OCI-LY7 (cell line): Measurements from ENCODE around the gene ZNF747. TPM values are rescaled to one million over a fixed set of nuclear protein-coding genes. Genes with fewer than 3 reads are reported as not detected.

Source experiments
- BruUV-seq: library from RNA; stranded (reverse); fragments of 400-500 nt; replicated peaks from 2 replicates; lab custom pipeline; 2021; lab: Mats Ljungman, UMichigan
- CTCF ChIA-PET: fragments of 300-600 bp; sonication (Branson Sonifier 250); formaldehyde crosslinking; loops from one replicate; lab custom pipeline; 2022; ENCODE audit warnings: antibody characterized with exemption; ENCODE audit not compliant: unreplicated experiment; lab: Charles Lee
- POLR2A ChIA-PET: fragments of 300-600 bp; sonication (Branson Sonifier 250); formaldehyde crosslinking; loops from one replicate; lab custom pipeline; 2022; ENCODE audit warnings: antibody characterized with exemption; lab: Charles Lee
- DNase-seq: peaks from one replicate; pipeline ENCODE4 v3.0.0-alpha.2; 2015; ENCODE audit warnings: low spot score
- H2AFZ ChIP-seq: fragments of 200-600 bp; sonication (generic), shearing (Covaris generic); 2 replicates; pipeline ENCODE4 v1.6.1; 2014; ENCODE audit warnings: mild to moderate bottlenecking, antibody characterized with exemption, low read length, moderate library complexity
- H3K27ac ChIP-seq: fragments of 200-600 bp; sonication (generic); 2 replicates; pipeline ENCODE4 v1.5.1; 2014; ENCODE audit warnings: mixed run types, low read depth, mild to moderate bottlenecking, moderate library complexity, low read length, inconsistent platforms; ENCODE audit not compliant: poor library complexity, severe bottlenecking
- H3K36me3 ChIP-seq: fragments of 200-600 bp; sonication (generic); 2 replicates; pipeline ENCODE4 v1.6.1; 2014; ENCODE audit warnings: mild to moderate bottlenecking, antibody characterized with exemption, low read length, moderate library complexity, mixed read lengths; ENCODE audit not compliant: insufficient read depth
- H3K4me1 ChIP-seq: fragments of 200-600 bp; sonication (generic); 2 replicates; pipeline ENCODE4 v1.5.1; 2014; ENCODE audit warnings: mild to moderate bottlenecking, low read length; ENCODE audit not compliant: insufficient read depth, poor library complexity, severe bottlenecking
- H3K4me2 ChIP-seq: fragments of 200-600 bp; sonication (generic); 2 replicates; pipeline ENCODE4 v1.6.1; 2014; ENCODE audit warnings: mild to moderate bottlenecking, low read length
- H3K4me3 ChIP-seq: fragments of 200-600 bp; sonication (generic); 2 replicates; pipeline ENCODE4 v1.5.1; 2014; ENCODE audit warnings: mild to moderate bottlenecking, low read depth, low read length; ENCODE audit not compliant: poor library complexity, severe bottlenecking
- H3K79me2 ChIP-seq: fragments of 200-600 bp; sonication (generic); 2 replicates; pipeline ENCODE4 v1.6.1; 2016; ENCODE audit warnings: low read depth, mild to moderate bottlenecking, low read length, moderate library complexity, mixed read lengths; ENCODE audit not compliant: insufficient read depth
- H3K9me2 ChIP-seq: fragments of 200-600 bp; sonication (generic); 2 replicates; pipeline ENCODE4 v1.6.1; 2016; ENCODE audit warnings: mild to moderate bottlenecking, low read length, mixed read lengths; ENCODE audit not compliant: insufficient read depth
- H3K9me3 ChIP-seq: fragments of 200-600 bp; sonication (generic); 2 replicates; pipeline ENCODE4 v1.6.1; 2014; ENCODE audit warnings: mild to moderate bottlenecking, mixed run types, low read length, mixed read lengths
- H4K20me1 ChIP-seq: fragments of 200-600 bp; sonication (generic); 2 replicates; pipeline ENCODE4 v1.6.1; 2014; ENCODE audit warnings: mild to moderate bottlenecking, antibody characterized with exemption, low read length, moderate library complexity, mixed read lengths; ENCODE audit not compliant: insufficient read depth
- EZH2phosphoT487 ChIP-seq: fragments of 200-600 bp; sonication (generic); IDR thresholded peaks from 2 replicates; pipeline ENCODE4 v1.6.1; 2018; ENCODE audit warnings: low read depth, borderline replicate concordance, mild to moderate bottlenecking, mixed run types, antibody characterized with exemption, low read length, moderate library complexity, mixed read lengths
- intact Hi-C: fragments of 100-400 bp; cut with micrococcal nuclease; formaldehyde crosslinking; loops from one replicate; pipeline ENCODE4 v1.10.0; 2022; ENCODE audit not compliant: unreplicated experiment
- total RNA-seq, 2 experiments: library from RNA; depleted of rRNA in 1 of 2; stranded (reverse); fragments of >200 nt in 1 of 2; shearing (Covaris generic) in 1 of 2; gene quantifications; 2 replicates each; pipeline ENCODE4 v1.2.3, GENCODE V29; 2014 to 2022
- TF ChIP-seq, protein P1 (sequence below): fragments of 200-600 bp; sonication (generic); conservative IDR thresholded peaks from 2 replicates; pipeline ENCODE4 v1.5.1; 2014; ENCODE audit warnings: mild to moderate bottlenecking, antibody characterized with exemption, low read length, moderate library complexity, mixed read lengths

The ZNF747 gene
- total RNA-seq, 2 experiments from 2014 or later: 17.2 to 22.2 TPM

DNA sequence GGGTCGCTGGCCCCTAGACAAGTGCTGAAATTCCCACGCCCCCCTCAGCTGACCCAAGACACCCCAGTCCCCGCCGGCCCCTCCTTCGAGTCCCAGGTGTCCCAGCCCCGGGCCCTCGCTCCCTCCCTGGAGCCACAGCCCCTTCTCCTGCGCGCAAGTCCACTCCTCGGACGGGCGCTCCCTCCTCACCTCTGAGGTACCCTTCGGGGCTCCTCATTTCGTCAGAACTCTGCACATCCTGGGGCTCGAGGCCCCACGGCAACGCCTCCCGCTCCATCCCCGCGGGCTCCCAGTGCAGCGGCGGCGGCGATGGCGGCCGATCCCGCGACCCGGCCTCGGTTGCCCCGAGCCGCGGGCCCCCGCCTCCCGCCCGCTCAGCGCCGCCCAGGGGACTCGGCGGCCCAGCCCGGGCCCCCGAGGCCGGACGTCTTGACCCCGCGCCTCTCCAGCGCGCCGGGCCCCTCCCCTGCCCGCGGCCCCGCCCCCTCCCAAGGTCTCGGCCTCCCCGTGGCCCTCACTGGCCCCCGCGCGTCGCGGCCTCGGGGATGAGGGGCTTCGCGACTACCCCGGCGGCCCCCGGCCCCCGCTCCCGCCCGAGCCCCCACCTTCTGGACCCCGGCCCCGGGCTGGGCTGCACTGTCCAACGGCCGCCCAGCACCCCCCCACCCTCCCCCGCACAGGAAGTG lies 8.4 kb downstream of the ZNF747 start, which contains the start of gene ZNF768:
Gene ZNF768 (minus strand): TSS at position 430 of the 686 bp plus-strand sequence. CDS start 153 bp downstream, at position 277.
- Histone ChIP-seq H3K4me1 (peaks cover 27% of the 10 kb centered on the region), H3K27ac (peak within 1 kb of the TSS; percentile 86), H3K9me3 (no peaks in the 10 kb centered on the region), H3K9me2 (no peaks in the 10 kb centered on the region), H3K4me2 (peak within 1 kb of the TSS; percentile 93), H2AFZ (peak within 1 kb of the TSS; percentile 73), H3K4me3 (peak within 1 kb of the TSS; percentile 84), H3K79me2 (no peaks in the 10 kb centered on the region), H4K20me1 (no peaks in the 10 kb centered on the region), H3K36me3 (peaks cover 24% of the 10 kb centered on the region)
- intact Hi-C loops: loop anchor here (2.0 to 5.0 kb wide), 3 partner anchors 71 to 109 kb away; no protein-coding TSS in a partner anchor
- no TSS peak for BruUV-seq
- CTCF ChIA-PET: no interaction called here
- DNase-seq: no peak
- POLR2A ChIA-PET: interaction anchor here (0.5 to 1.1 kb wide), 4 partner anchors 23 to 115 kb away, joined by 3 to 4 read pairs (median 3); partner anchors contain the start of gene DCTPP1
- TF ChIP-seq, protein P1, sequence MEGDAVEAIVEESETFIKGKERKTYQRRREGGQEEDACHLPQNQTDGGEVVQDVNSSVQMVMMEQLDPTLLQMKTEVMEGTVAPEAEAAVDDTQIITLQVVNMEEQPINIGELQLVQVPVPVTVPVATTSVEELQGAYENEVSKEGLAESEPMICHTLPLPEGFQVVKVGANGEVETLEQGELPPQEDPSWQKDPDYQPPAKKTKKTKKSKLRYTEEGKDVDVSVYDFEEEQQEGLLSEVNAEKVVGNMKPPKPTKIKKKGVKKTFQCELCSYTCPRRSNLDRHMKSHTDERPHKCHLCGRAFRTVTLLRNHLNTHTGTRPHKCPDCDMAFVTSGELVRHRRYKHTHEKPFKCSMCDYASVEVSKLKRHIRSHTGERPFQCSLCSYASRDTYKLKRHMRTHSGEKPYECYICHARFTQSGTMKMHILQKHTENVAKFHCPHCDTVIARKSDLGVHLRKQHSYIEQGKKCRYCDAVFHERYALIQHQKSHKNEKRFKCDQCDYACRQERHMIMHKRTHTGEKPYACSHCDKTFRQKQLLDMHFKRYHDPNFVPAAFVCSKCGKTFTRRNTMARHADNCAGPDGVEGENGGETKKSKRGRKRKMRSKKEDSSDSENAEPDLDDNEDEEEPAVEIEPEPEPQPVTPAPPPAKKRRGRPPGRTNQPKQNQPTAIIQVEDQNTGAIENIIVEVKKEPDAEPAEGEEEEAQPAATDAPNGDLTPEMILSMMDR: no peak
- no peak for TF ChIP-seq EZH2phosphoT487

- Histone ChIP-seq H3K9me2 (no peaks in the 10 kb centered on the region), H3K9me3 (no peaks in the 10 kb centered on the region), H3K4me3 (peak overlapping the region; percentile 84), H2AFZ (peak overlapping the region; percentile 26; the same call in 1 of the 2 replicates), H3K4me2 (peak overlapping the region; percentile 75), H3K36me3 (peaks cover 20% of the 10 kb centered on the region), H3K4me1 (peaks cover 27% of the 10 kb centered on the region), H4K20me1 (no peaks in the 10 kb centered on the region), H3K27ac (no peak overlapping the region), H3K79me2 (no peaks in the 10 kb centered on the region)
- POLR2A ChIA-PET: interaction anchor here (0.5 to 0.7 kb wide), 3 partner anchors 22 to 115 kb away, joined by 3 to 4 read pairs (median 3); no protein-coding TSS in a partner anchor
- TF ChIP-seq, protein P1: no peak
- TSS peak; percentile 50 for BruUV-seq
- intact Hi-C loops: loop anchor here (2.0 to 5.0 kb wide), 3 partner anchors 72 to 109 kb away; no protein-coding TSS in a partner anchor
- DNase-seq: no peak
- CTCF ChIA-PET: no interaction called here
These were observed 8.9 kb downstream of the ZNF747 start for GRCh38 chr16:30525844-30526136.
